Mesendoderm (in vitro differentiated cells): ENCODE data around the gene PLET1.

Experiments used
- DNase-seq: peaks from one replicate; pipeline ENCODE4 v3.0.0; 2013
- H2AK5ac ChIP-seq: 2 replicates; pipeline ENCODE4 v1.6.1; 2013; ENCODE audit warnings: low read length, inconsistent platforms
- H2BK120ac ChIP-seq: 2 replicates; pipeline ENCODE4 v1.6.1; 2013; ENCODE audit warnings: low read depth, mild to moderate bottlenecking, low read length, moderate library complexity, mixed read lengths
- H2BK15ac ChIP-seq: replicated peaks from 2 replicates; pipeline ENCODE4 v1.6.1; 2013; ENCODE audit warnings: low read depth, mild to moderate bottlenecking, moderate library complexity
- H2BK5ac ChIP-seq: 2 replicates; pipeline ENCODE4 v1.6.1; 2013; ENCODE audit warnings: low read length, inconsistent platforms
- H3K18ac ChIP-seq: 2 replicates; pipeline ENCODE4 v1.6.1; 2013; ENCODE audit warnings: mild to moderate bottlenecking, low read length, mixed read lengths
- H3K23ac ChIP-seq: one replicate; pipeline ENCODE4 v1.6.1; 2013; ENCODE audit warnings: low read length
- H3K27ac ChIP-seq: 2 replicates; pipeline ENCODE4 v1.5.1; 2013; ENCODE audit warnings: low read depth, mild to moderate bottlenecking, inconsistent platforms, low read length, moderate library complexity
- H3K27me3 ChIP-seq: 2 replicates; pipeline ENCODE4 v1.6.1; 2013; ENCODE audit warnings: low read length, control low read depth, mild to moderate bottlenecking, inconsistent platforms; ENCODE audit not compliant: insufficient read depth, poor library complexity
- H3K36me3 ChIP-seq: 2 replicates; pipeline ENCODE4 v1.6.1; 2013; ENCODE audit warnings: low read length, inconsistent platforms; ENCODE audit not compliant: control insufficient read depth, insufficient read depth
- H3K4ac ChIP-seq: one replicate; pipeline ENCODE4 v1.6.1; 2013; ENCODE audit warnings: low read depth, mild to moderate bottlenecking, low read length, moderate library complexity
- H3K4me1 ChIP-seq: 2 replicates; pipeline ENCODE4 v1.6.1; 2013; ENCODE audit warnings: low read depth, low read length, inconsistent platforms; ENCODE audit not compliant: control insufficient read depth
- H3K4me2 ChIP-seq: 2 replicates; pipeline ENCODE4 v1.6.1; 2013; ENCODE audit warnings: low read length
- H3K4me3 ChIP-seq: 2 replicates; pipeline ENCODE4 v1.5.1; 2013; ENCODE audit warnings: mild to moderate bottlenecking, low read length
- H3K56ac ChIP-seq: one replicate; pipeline ENCODE4 v1.6.1; 2013; ENCODE audit warnings: low read length
- H3K79me1 ChIP-seq: 2 replicates; pipeline ENCODE4 v1.6.1; 2013; ENCODE audit warnings: low read length, inconsistent platforms
- H3K79me2 ChIP-seq: 2 replicates; pipeline ENCODE4 v1.6.1; 2013; ENCODE audit warnings: mild to moderate bottlenecking, low read length; ENCODE audit not compliant: control insufficient read depth, insufficient read depth
- H3K9ac ChIP-seq: 2 replicates; pipeline ENCODE4 v1.6.1; 2013; ENCODE audit warnings: low read length, inconsistent platforms
- H4K5ac ChIP-seq: one replicate; pipeline ENCODE4 v1.6.1; 2013; ENCODE audit warnings: low read length
- H4K8ac ChIP-seq: one replicate; pipeline ENCODE4 v1.6.1; 2013; ENCODE audit warnings: low read depth, mild to moderate bottlenecking, control low read depth, low read length, moderate library complexity
- WGBS: extraction: QIAGEN DNeasy Blood & Tissue Kit; methylation state at CpG from one replicate; pipeline ENCODE4 v1.1.7; 2013; ENCODE audit warnings: low lambda C conversion rate, missing lambda C conversion rate; ENCODE audit not compliant: insufficient coverage; ENCODE audit errors: extremely low coverage; 5-methylcytosine and 5-hydroxymethylcytosine counted together

The PLET1 gene

GRCh38 chr11:112268406-112268805, 7.7 kb upstream of the PLET1 start:
- H3K27ac ChIP-seq, result no peak overlapping the region
- DNase-seq, result no peak
- H3K36me3 ChIP-seq, result no peaks in the 10 kb centered on the region
- no peaks in the 10 kb centered on the region for H3K27me3 ChIP-seq
- H4K5ac ChIP-seq, result no peak overlapping the region
- no peaks in the 10 kb centered on the region for H3K79me2 ChIP-seq
- H4K8ac ChIP-seq, result no peak overlapping the region
- H2BK5ac ChIP-seq, result no peak overlapping the region
- no peak overlapping the region for H3K56ac ChIP-seq
- no peak overlapping the region for H2AK5ac ChIP-seq
- no CpG with 5 or more reads among the region's 5 CpGs for WGBS
- no peak overlapping the region for H3K4me2 ChIP-seq
- H3K4me3 ChIP-seq, result no peak overlapping the region
- no peaks in the 10 kb centered on the region for H3K4me1 ChIP-seq
- H3K18ac ChIP-seq, result no peak overlapping the region
- H3K23ac ChIP-seq, result no peak overlapping the region
- H3K9ac ChIP-seq, result no peak overlapping the region
- no peak overlapping the region for H2BK15ac ChIP-seq
- no peaks in the 10 kb centered on the region for H3K79me1 ChIP-seq
- H2BK120ac ChIP-seq, result no peak overlapping the region
- H3K4ac ChIP-seq, result no peak overlapping the region

GRCh38 chr11:112267188-112267591, 6.5 kb upstream of the PLET1 start:
- no peak overlapping the region for H4K8ac ChIP-seq
- no peak overlapping the region for H4K5ac ChIP-seq
- DNase-seq, result no peak
- no peak overlapping the region for H3K18ac ChIP-seq
- no peak overlapping the region for H2BK15ac ChIP-seq
- H2BK120ac ChIP-seq, result no peak overlapping the region
- no peaks in the 10 kb centered on the region for H3K79me1 ChIP-seq
- H3K4me2 ChIP-seq, result no peak overlapping the region
- no peaks in the 10 kb centered on the region for H3K79me2 ChIP-seq
- no peak overlapping the region for H3K4me3 ChIP-seq
- H3K27me3 ChIP-seq, result no peaks in the 10 kb centered on the region
- no peak overlapping the region for H3K56ac ChIP-seq
- H3K27ac ChIP-seq, result no peak overlapping the region
- no CpG with 5 or more reads among the region's 5 CpGs for WGBS
- H3K4ac ChIP-seq, result no peak overlapping the region
- H3K4me1 ChIP-seq, result no peaks in the 10 kb centered on the region
- no peak overlapping the region for H2BK5ac ChIP-seq
- H3K36me3 ChIP-seq, result no peaks in the 10 kb centered on the region
- H3K23ac ChIP-seq, result no peak overlapping the region
- H2AK5ac ChIP-seq, result no peak overlapping the region
- H3K9ac ChIP-seq, result no peak overlapping the region

GRCh38 chr11:112266410-112266778, 5.7 kb upstream of the PLET1 start:
- Histone ChIP-seq H3K9ac (no peak overlapping the region), H3K4ac (no peak overlapping the region), H3K79me1 (no peaks in the 10 kb centered on the region), H3K27ac (no peak overlapping the region), H2BK15ac (no peak overlapping the region), H3K4me1 (no peaks in the 10 kb centered on the region), H2BK120ac (no peak overlapping the region), H3K36me3 (no peaks in the 10 kb centered on the region), H3K4me3 (no peak overlapping the region), H4K5ac (no peak overlapping the region), H3K23ac (no peak overlapping the region), H4K8ac (no peak overlapping the region), H2BK5ac (no peak overlapping the region), H3K56ac (no peak overlapping the region), H3K27me3 (no peaks in the 10 kb centered on the region), H3K18ac (no peak overlapping the region), H3K4me2 (no peak overlapping the region), H3K79me2 (no peaks in the 10 kb centered on the region), H2AK5ac (no peak overlapping the region)
- DNase-seq, result no peak
- WGBS, result no CpG with 5 or more reads among the region's 3 CpGs

GRCh38 chr11:112265659-112266409, 5.2 kb upstream of the PLET1 start:
- Histone ChIP-seq H3K27me3 (no peaks in the 10 kb centered on the region), H3K4me2 (no peak overlapping the region), H2BK5ac (no peak overlapping the region), H3K18ac (no peak overlapping the region), H4K8ac (no peak overlapping the region), H3K4me1 (no peaks in the 10 kb centered on the region), H3K27ac (no peak overlapping the region), H3K36me3 (no peaks in the 10 kb centered on the region), H3K56ac (no peak overlapping the region), H3K79me1 (no peaks in the 10 kb centered on the region), H3K79me2 (no peaks in the 10 kb centered on the region), H4K5ac (no peak overlapping the region), H2BK120ac (no peak overlapping the region), H2BK15ac (no peak overlapping the region), H3K4me3 (no peak overlapping the region), H2AK5ac (no peak overlapping the region), H3K23ac (no peak overlapping the region), H3K4ac (no peak overlapping the region), H3K9ac (no peak overlapping the region)
- WGBS, result no CpG with 5 or more reads among the region's 11 CpGs
- DNase-seq, result no peak

GRCh38 chr11:112255067-112255720, 5.5 kb downstream of the PLET1 start:
- H3K27ac ChIP-seq, result no peak overlapping the region
- H2AK5ac ChIP-seq, result no peak overlapping the region
- no peaks in the 10 kb centered on the region for H3K27me3 ChIP-seq
- no peaks in the 10 kb centered on the region for H3K4me1 ChIP-seq
- no peak overlapping the region for H3K4me2 ChIP-seq
- no peaks in the 10 kb centered on the region for H3K36me3 ChIP-seq
- no peak overlapping the region for H4K8ac ChIP-seq
- no peak overlapping the region for H3K4ac ChIP-seq
- no peaks in the 10 kb centered on the region for H3K79me2 ChIP-seq
- no peak overlapping the region for H3K23ac ChIP-seq
- H2BK15ac ChIP-seq, result no peak overlapping the region
- H3K4me3 ChIP-seq, result no peak overlapping the region
- 100% methylated on average over 1 of the region's 15 CpGs for WGBS
- no peak overlapping the region for H3K56ac ChIP-seq
- H2BK5ac ChIP-seq, result no peak overlapping the region
- H3K9ac ChIP-seq, result no peak overlapping the region
- H4K5ac ChIP-seq, result no peak overlapping the region
- H2BK120ac ChIP-seq, result no peak overlapping the region
- no peaks in the 10 kb centered on the region for H3K79me1 ChIP-seq
- H3K18ac ChIP-seq, result no peak overlapping the region
- DNase-seq, result no peak
